DOHH2 (cell line): Measurements from ENCODE around the gene ATP8A2.

Experiments
- H3F3A ChIP-seq: fragments of 200-600 bp; sonication (generic), shearing (Covaris generic); 2 replicates; pipeline ENCODE4 v1.6.0; 2016; ENCODE audit warnings: antibody characterized with exemption, mild to moderate bottlenecking; ENCODE audit not compliant: control insufficient read depth, insufficient read depth
- H3K27ac ChIP-seq: fragments of 200-600 bp; sonication (generic); 2 replicates; pipeline ENCODE4 v1.5.1; 2014; ENCODE audit warnings: low read depth, mild to moderate bottlenecking, low read length, moderate library complexity
- H3K27me3 ChIP-seq: fragments of 200-600 bp; sonication (generic); 2 replicates; pipeline ENCODE4 v1.6.1; 2014; ENCODE audit warnings: mild to moderate bottlenecking, low read length, mixed read lengths; ENCODE audit not compliant: control insufficient read depth
- H3K36me3 ChIP-seq: fragments of 200-600 bp; sonication (generic); 2 replicates; pipeline ENCODE4 v1.6.1; 2014; ENCODE audit warnings: mild to moderate bottlenecking, low read length, moderate library complexity, mixed read lengths; ENCODE audit not compliant: control insufficient read depth
- H3K4me1 ChIP-seq: fragments of 200-600 bp; sonication (generic); 2 replicates; pipeline ENCODE4 v1.6.1; 2014; ENCODE audit warnings: mild to moderate bottlenecking, low read length, mixed read lengths; ENCODE audit not compliant: control insufficient read depth
- H3K4me2 ChIP-seq: fragments of 200-600 bp; sonication (generic); 2 replicates; pipeline ENCODE4 v1.6.0; 2014; ENCODE audit warnings: mild to moderate bottlenecking, low read length, moderate library complexity
- H3K4me3 ChIP-seq: fragments of 200-600 bp; sonication (generic); 2 replicates; pipeline ENCODE4 v1.5.1; 2014; ENCODE audit warnings: mild to moderate bottlenecking, low read length, mixed read lengths
- H3K79me2 ChIP-seq: fragments of 200-600 bp; sonication (generic); 2 replicates; pipeline ENCODE4 v1.6.1; 2014; ENCODE audit warnings: mild to moderate bottlenecking, low read length, mixed read lengths; ENCODE audit not compliant: control insufficient read depth
- H3K9me2 ChIP-seq: fragments of 200-600 bp; sonication (generic); replicated peaks from 2 replicates; pipeline ENCODE4 v1.6.1; 2014; ENCODE audit warnings: mild to moderate bottlenecking, low read length, mixed read lengths; ENCODE audit not compliant: control insufficient read depth
- H3K9me3 ChIP-seq: fragments of 200-600 bp; sonication (generic); 2 replicates; pipeline ENCODE4 v1.6.1; 2014; ENCODE audit warnings: antibody characterized with exemption, low read length, mixed read lengths; ENCODE audit not compliant: control insufficient read depth, insufficient read depth
- H4K20me1 ChIP-seq: fragments of 200-600 bp; sonication (generic); 2 replicates; pipeline ENCODE4 v1.6.0; 2014; ENCODE audit warnings: low read depth, mild to moderate bottlenecking, antibody characterized with exemption, low read length, moderate library complexity; ENCODE audit not compliant: control insufficient read depth, insufficient read depth
- CTCF ChIP-seq: fragments of 200-600 bp; sonication (generic); IDR thresholded peaks from one replicate; pipeline ENCODE4 v1.5.1; 2014; ENCODE audit warnings: antibody characterized with exemption, mild to moderate bottlenecking, low read depth, low read length; ENCODE audit not compliant: poor library complexity, severe bottlenecking
- EZH2phosphoT487 ChIP-seq: fragments of 200-600 bp; sonication (generic); IDR thresholded peaks from 2 replicates; pipeline ENCODE4 v1.6.1; 2017; ENCODE audit warnings: borderline replicate concordance, mild to moderate bottlenecking, antibody characterized with exemption, low read length, moderate library complexity, mixed read lengths

ATP8A2 gene

GRCh38 chr13:25859528-25859927, 487.8 kb downstream of the ATP8A2 start:
- H3K4me3 ChIP-seq: no peak overlapping the region
- no peaks in the 10 kb centered on the region for H3F3A ChIP-seq
- H3K9me3 ChIP-seq: no peaks in the 10 kb centered on the region
- no peaks in the 10 kb centered on the region for H3K36me3 ChIP-seq
- no peak overlapping the region for H3K4me2 ChIP-seq
- no peaks in the 10 kb centered on the region for H3K79me2 ChIP-seq
- no peaks in the 10 kb centered on the region for H3K4me1 ChIP-seq
- H3K9me2 ChIP-seq: no peaks in the 10 kb centered on the region
- TF ChIP-seq CTCF: no peak
- TF ChIP-seq EZH2phosphoT487: no peak
- H3K27me3 ChIP-seq: 0 out of 2 replicates have a peak, but pooled peaks cover 3% of the 10 kb centered on the region
- H3K27ac ChIP-seq: no peak overlapping the region
- H4K20me1 ChIP-seq: no peaks in the 10 kb centered on the region

- no peak overlapping the region for H3K4me3 ChIP-seq
- H3K36me3 ChIP-seq: no peaks in the 10 kb centered on the region
- H4K20me1 ChIP-seq: no peaks in the 10 kb centered on the region
- no peak for TF ChIP-seq CTCF
- no peak for TF ChIP-seq EZH2phosphoT487
- H3K27me3 ChIP-seq: 0 out of 2 replicates have a peak, but pooled peaks cover 3% of the 10 kb centered on the region
- H3K9me3 ChIP-seq: no peaks in the 10 kb centered on the region
- H3K79me2 ChIP-seq: no peaks in the 10 kb centered on the region
- H3F3A ChIP-seq: no peaks in the 10 kb centered on the region
- H3K27ac ChIP-seq: no peak overlapping the region
- H3K4me2 ChIP-seq: no peak overlapping the region
- no peaks in the 10 kb centered on the region for H3K9me2 ChIP-seq
- no peaks in the 10 kb centered on the region for H3K4me1 ChIP-seq
Measured at GRCh38 chr13:25860265-25860664, 488.5 kb downstream of the ATP8A2 start.

- no peak overlapping the region for H3K4me3 ChIP-seq
- no peaks in the 10 kb centered on the region for H4K20me1 ChIP-seq
- no peaks in the 10 kb centered on the region for H3K9me3 ChIP-seq
- H3K79me2 ChIP-seq: no peaks in the 10 kb centered on the region
- no peaks in the 10 kb centered on the region for H3K4me1 ChIP-seq
- H3K9me2 ChIP-seq: no peaks in the 10 kb centered on the region
- H3K36me3 ChIP-seq: no peaks in the 10 kb centered on the region
- TF ChIP-seq CTCF: no peak
- no peak for TF ChIP-seq EZH2phosphoT487
- 0 out of 2 replicates have a peak, but pooled peaks cover 3% of the 10 kb centered on the region for H3K27me3 ChIP-seq
- no peak overlapping the region for H3K4me2 ChIP-seq
- no peak overlapping the region for H3K27ac ChIP-seq
- no peaks in the 10 kb centered on the region for H3F3A ChIP-seq
Measured at GRCh38 chr13:25860862-25861261, 489.1 kb downstream of the ATP8A2 start.

GRCh38 chr13:25862156-25862555, 490.4 kb downstream of the ATP8A2 start:
- Histone ChIP-seq H3K36me3 (no peaks in the 10 kb centered on the region), H3K9me3 (no peaks in the 10 kb centered on the region), H3K27me3 (0 out of 2 replicates have a peak, but pooled peaks cover 3% of the 10 kb centered on the region), H3K4me2 (no peak overlapping the region), H4K20me1 (no peaks in the 10 kb centered on the region), H3K79me2 (no peaks in the 10 kb centered on the region), H3K4me1 (no peaks in the 10 kb centered on the region), H3F3A (no peaks in the 10 kb centered on the region), H3K9me2 (no peaks in the 10 kb centered on the region), H3K4me3 (no peak overlapping the region), H3K27ac (no peak overlapping the region)
- TF ChIP-seq CTCF (no peak), EZH2phosphoT487 (no peak)
